GM21381 (cell line): Measurements from ENCODE around the gene C3orf70.

Source experiments
- ATAC-seq: cut with Tn5 transposase; IDR thresholded peaks from one replicate; pipeline ENCODE4 v1.9.1; 2021; ENCODE audit warnings: mild to moderate bottlenecking, moderate library complexity; ENCODE audit not compliant: unreplicated experiment

Gene C3orf70

DNA sequence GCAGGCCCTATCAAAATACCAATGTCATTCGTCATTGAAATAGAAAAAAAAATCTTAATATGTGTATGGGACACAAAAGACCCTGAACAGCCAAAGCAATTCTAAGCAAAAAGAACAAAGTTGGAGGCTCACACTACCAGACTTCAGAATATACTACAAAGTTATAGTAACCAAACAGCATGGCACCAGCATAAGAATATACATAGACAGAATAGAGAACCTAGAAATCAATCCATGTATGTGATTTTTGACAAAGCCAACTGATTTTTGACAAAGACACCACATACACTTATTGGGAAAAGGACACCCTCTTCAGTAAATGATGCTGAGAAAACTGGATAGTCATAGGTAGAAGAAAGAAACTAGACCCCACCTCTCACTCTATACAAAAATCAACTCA lies 95.0 kb downstream of the C3orf70 start:
- ATAC-seq: no peak

DNA sequence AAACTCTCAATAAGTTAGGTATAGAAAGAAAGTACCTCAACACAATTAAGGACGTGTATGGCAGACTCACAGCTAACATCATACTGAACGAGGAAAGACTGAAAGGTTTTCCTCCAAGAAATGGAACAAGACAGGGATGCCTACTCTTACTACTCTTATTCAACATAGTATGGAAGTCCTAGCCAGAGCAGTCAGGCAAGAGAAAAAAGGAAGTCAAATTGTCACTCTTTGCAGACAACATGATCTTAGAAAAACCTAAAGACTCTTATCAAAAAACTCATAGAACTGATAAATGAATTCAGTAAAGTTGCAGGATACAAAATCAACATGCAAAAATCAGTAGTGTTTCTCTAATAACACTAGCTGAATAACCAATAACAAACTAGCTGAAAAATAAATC lies 96.0 kb downstream of the C3orf70 start:
- ATAC-seq: no peak

DNA sequence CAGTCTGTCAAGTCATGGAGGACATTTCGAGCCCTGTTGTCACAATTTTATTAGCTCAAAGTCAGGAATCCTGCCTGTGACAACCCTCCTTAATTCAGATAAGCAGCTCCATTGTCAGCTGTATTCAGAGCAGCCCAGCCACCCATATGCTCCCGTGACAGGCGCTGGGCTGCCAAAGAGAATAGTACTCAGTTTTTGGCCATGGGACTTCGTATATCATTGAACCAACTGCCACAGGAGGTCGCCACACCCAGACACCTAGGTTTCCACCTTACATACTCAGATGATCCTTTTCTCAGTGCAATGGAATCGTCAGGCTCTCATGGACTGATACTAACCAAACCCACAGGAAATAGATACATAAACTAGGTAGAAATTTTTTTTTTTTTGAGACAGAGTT lies 100.2 kb downstream of the C3orf70 start:
- no peak for ATAC-seq

DNA sequence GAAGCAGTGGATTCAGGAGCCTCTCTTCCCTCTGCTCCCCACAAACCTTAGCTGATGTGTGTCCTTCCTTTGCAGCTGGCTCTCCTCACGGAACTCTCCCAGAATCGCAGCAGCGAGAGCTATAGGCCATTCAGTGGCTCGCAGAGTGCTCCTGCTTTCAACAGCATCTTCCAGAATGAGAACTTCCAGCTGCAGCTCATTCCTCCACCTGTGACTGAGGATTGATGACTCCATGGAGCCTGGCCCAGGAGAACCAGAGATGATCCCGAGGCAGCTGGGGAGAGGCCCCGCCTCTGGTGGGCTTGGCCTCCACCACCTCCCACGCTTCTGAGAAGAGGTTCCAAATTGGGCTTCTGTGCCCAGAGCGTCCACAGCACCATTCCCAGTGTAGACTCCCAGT lies 101.1 kb downstream of the C3orf70 start:
- no peak for ATAC-seq

DNA sequence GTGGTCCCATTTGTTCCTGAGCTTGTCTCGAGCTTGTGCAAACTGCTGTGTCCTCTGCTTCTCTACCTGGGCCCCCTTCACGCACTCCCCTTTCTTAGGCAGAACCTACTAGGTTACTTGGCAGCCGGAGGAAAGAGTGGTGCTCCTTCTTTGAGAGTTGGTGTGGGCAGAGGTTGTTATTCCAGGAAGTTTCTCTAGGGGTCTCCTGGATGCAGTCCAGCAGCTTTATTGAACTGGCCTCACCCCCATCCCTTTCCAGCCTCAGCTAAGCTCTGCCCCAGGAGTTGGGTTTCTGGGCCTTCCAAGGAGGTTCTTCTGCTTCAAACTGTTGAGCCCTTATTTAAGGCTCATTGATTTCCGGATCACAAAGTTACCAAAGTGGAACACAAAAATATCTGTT lies 103.2 kb downstream of the C3orf70 start:
- no peak for ATAC-seq

DNA sequence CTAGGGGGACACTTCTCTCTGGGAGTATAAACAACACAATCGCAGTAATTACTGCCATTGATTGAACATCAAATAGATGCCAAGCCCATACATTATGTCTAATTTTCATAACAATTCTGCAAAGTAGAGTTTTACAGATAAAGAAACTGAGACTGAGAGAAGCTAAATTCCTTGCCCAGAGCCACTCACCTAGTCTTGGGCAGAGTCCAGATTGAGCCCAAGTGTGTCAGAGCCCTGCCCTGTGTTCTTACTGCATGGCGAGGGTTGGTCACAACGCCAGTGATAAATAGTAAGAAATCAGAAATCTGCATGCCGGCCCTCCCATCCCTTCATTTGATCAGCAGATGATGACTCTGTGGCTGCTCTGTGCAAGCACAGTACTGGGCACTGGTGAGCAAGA lies 106.3 kb downstream of the C3orf70 start:
- ATAC-seq: no peak

DNA sequence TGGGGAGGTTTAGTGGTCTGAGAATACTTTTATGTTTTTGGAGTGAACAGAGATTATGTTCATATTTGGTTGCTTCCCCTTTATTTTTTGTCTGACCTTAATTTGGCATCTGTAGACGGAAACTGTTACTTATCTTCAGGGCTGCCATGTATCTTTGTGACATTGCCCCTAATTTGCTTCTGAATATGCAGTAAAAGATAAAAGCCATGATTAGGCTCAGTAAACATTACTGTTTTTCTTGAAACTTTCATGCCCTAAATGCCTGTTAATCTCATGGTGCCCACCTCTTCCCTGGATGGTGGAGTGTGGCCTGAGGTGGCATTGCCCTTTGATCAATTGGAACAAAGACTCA lies 106.7 kb downstream of the C3orf70 start:
- ATAC-seq: no peak

DNA sequence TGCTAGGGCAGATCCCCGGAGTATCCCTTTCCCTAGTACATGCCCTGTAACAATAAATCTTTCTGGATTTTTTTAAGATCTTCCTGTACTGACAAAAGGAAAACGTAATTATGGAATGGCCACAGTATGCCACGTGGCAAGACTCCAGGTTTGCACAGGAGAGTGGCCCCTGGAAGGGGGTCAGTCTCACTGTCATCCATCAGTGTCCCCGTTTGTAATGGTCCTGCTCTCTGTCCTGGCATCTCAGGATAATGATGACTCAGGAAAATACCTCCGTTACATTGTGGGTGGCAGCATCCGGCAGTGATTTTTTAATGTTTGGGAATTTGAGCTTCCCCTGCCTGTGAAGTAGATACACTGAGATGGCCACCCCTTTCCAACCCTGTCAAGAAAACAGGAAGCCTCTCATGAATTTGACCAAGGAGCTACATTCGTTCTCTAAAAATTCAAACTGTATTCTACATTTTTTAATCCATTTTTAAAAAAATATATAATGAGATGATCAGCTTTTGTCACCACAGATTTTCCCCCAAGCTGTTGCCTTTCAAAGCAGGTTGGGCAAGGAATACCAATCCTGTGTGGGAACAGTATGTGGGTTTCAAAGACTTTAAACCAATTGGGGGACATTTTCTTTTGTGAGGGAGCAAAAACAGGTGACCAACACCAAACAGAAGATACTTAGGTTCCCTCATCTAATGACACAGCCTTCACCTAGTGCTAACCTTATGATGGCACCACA lies 110.4 kb downstream of the C3orf70 start:
- no peak for ATAC-seq

DNA sequence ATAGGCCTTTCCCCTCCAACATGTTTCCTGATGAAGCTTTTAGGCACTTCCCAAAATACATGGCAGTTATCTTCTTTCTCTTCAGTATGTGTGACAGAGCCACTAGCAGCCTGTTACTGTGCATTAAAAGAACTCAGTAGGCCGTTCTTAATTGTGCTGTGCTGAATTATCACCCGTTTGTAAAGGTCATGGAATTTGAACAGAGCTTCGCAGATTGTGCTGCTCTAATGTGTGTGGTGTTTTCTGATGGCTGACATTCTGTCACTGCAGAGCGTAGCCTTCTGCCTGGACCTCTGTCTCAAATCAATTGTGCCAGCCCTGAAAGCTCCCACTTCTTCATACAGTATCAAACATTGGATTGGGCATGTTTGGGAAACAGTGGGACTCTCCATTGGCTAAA lies 111.3 kb downstream of the C3orf70 start:
- no peak for ATAC-seq

DNA sequence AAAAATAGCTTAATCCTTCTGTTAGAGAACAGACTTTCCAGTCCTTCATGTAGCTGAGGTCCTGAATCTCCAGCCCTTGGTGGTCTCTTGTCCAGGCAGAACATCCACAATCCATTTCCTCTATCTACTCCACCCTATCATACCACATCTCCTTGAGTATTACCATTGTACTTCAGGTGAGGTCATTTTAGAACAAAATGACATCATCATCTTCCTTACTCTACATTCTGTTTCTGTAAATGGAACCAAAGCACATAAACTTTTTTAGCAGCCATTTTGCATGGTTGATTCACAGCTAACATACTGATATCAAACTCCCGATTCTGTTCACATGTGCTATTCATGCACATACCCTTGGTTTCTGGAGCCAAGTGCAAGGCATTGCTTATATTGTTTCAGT lies 112.4 kb downstream of the C3orf70 start:
- no peak for ATAC-seq

DNA sequence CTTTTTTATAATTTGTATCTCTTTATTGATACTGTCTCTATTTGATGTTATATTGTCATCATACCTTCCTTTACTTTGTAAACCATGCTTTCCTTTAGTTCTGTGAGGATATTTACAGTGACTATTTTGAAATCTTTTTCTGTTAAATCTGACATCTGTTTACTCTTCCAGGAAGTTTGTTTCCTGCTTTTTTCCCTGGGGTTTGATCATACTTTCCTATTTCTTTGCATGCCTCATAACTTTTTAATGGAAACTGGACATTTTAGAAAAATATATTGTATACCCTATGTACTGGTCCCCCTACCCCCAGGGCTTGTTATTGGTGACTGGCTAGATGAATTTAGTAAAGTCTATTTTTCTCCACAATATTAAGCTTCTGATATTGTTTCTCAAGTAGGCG lies 115.1 kb downstream of the C3orf70 start:
- ATAC-seq: no peak

DNA sequence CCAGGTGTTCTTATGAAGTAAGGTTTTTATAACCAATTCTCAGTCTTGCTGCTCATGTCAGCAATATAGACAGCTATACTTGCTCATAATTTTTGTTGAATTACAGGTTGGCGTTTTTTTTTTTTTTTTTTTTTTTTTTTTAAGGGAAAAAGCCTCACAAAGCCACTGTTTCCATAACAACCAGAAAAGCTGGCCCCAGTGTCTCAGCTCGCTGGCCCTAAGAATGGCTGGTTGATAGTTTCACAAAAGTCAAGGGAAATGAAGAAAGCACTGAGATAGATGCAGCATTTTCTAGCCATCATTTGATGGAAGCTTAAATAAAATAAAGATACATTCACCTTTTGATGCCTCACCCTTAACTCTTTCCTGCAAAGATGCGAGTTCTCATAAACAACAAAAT lies 121.9 kb downstream of the C3orf70 start:
- no peak for ATAC-seq

DNA sequence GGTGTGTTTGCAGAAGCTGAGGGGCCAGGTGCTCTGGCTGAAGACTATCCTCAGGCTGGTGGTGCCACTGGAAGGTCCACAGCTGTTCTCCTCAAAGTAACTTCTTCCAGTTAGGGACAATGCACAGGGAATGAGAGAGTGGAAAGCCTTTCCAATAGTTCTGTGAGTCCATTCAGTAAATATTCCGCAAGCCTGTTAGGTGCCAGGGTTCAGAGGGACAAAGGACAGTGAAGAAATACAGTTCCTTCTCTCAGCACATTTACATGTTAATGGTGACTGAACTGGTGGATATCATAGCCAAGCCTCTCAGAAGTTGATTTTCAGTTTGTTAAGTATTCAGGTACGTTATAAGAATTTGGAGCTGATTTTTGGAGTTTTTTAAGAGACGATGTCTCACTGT lies 122.5 kb downstream of the C3orf70 start:
- ATAC-seq: no peak

DNA sequence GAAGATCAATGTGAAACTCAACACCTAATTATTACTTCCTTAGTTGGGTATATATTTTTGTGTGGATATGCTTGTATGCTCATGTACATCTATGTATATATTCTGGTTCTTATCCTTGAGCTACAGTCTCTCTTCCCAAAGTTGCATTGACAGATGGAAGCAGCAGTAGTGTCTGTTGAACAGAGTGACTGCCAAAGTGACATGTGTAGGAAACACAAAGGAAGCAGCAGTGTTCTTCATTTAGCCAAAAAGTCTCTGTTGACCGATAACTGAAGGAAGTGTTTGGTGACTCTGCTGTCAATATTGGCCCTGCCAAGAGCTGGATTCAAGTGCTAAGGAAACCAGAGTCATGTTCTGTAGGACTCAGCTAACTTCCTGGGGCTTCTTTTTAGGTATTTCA lies 123.8 kb downstream of the C3orf70 start:
- ATAC-seq: no peak

DNA sequence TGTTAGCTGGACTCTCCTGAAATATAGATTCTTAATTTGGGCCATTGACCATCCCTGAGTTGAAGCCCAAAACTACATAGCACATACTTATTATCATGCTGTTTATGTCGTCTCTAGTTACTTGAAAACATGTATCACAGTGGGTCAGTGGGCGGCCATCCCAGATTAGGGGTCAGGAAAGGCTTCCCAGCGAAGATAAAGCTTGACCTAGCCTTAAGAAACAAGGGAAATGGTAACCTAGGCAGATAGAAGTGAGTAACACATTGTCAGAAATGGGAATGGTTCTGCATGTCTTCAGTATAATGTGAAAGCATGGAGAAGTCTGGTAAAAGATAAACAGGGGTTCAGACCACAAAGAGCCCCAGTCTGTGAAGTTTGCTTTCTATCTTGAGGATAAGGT lies 124.7 kb downstream of the C3orf70 start:
- no peak for ATAC-seq
